ENCODE measurements around the gene MC3R.

The MC3R gene

GRCh38 chr20:56271974-56272373 lies 23.4 kb downstream of the MC3R start:
- no peak for TF ChIP-seq REST (IDR thresholded peaks at IDR 0.05; ENCODE audit: insufficient read depth in 1 of 2, low read depth in 2 of 2, low read length in 2 of 2)
- TF ChIP-seq POLR2AphosphoS5 (IDR thresholded peaks at IDR 0.05; ENCODE audit: low read depth, low read length) = no peak

GRCh38 chr20:56273491-56273890 lies 25.0 kb downstream of the MC3R start:
- TF ChIP-seq FOXP2 (optimal IDR thresholded peaks at IDR 0.05; ENCODE audit: borderline replicate concordance, extremely low read depth, extremely low read length, insufficient read depth) (no peak), REST (IDR thresholded peaks at IDR 0.05; ENCODE audit: insufficient read depth in 1 of 2, low read depth in 2 of 2, low read length in 2 of 2) (no peak), POLR2AphosphoS5 (IDR thresholded peaks at IDR 0.05; ENCODE audit: low read depth, low read length) (no peak), TAF1 (IDR thresholded peaks at IDR 0.05; ENCODE audit: borderline replicate concordance, insufficient read depth, low read length) (no peak), SIN3A (IDR thresholded peaks at IDR 0.05; ENCODE audit: borderline replicate concordance, insufficient read depth, low read length) (no peak)

- no peak for TF ChIP-seq REST (IDR thresholded peaks at IDR 0.05; ENCODE audit: insufficient read depth in 1 of 2, low read depth in 2 of 2, low read length in 2 of 2)
- TF ChIP-seq FOXP2 (optimal IDR thresholded peaks at IDR 0.05; ENCODE audit: borderline replicate concordance, extremely low read depth, extremely low read length, insufficient read depth) = no peak
These were observed 25.6 kb downstream of the MC3R start for GRCh38 chr20:56274156-56274555.

GRCh38 chr20:56278196-56278595 lies 29.7 kb downstream of the MC3R start:
- TF ChIP-seq FOXP2 (optimal IDR thresholded peaks at IDR 0.05; ENCODE audit: borderline replicate concordance, extremely low read depth, extremely low read length, insufficient read depth) = no peak
- TF ChIP-seq POLR2AphosphoS5 (IDR thresholded peaks at IDR 0.05; ENCODE audit: low read depth, low read length) = no peak
- no peak for TF ChIP-seq REST (IDR thresholded peaks at IDR 0.05; ENCODE audit: insufficient read depth in 1 of 2, low read depth in 2 of 2, low read length in 2 of 2)
- TF ChIP-seq SIN3A (IDR thresholded peaks at IDR 0.05; ENCODE audit: borderline replicate concordance, insufficient read depth, low read length) = no peak
- TF ChIP-seq TAF1 (IDR thresholded peaks at IDR 0.05; ENCODE audit: borderline replicate concordance, insufficient read depth, low read length) = no peak

- no peak for TF ChIP-seq SIN3A (IDR thresholded peaks at IDR 0.05; ENCODE audit: borderline replicate concordance, insufficient read depth, low read length)
- no peak for TF ChIP-seq TAF1 (IDR thresholded peaks at IDR 0.05; ENCODE audit: borderline replicate concordance, insufficient read depth, low read length)
- TF ChIP-seq POLR2AphosphoS5 (IDR thresholded peaks at IDR 0.05; ENCODE audit: low read depth, low read length) = no peak
These were observed 37.0 kb downstream of the MC3R start for GRCh38 chr20:56285496-56285895.
